Osteocyte (in vitro differentiated cells): Measurements from ENCODE around the gene FRMD8. TPM values are rescaled to one million over a fixed set of nuclear protein-coding genes. Genes with fewer than 3 reads are reported as not detected.
A peak's percentile ranks its signal among the peaks of the same experiment; 100 is the strongest.

Source experiments
- DNase-seq: peaks from one replicate; pipeline ENCODE4 v3.0.0; 2021; ENCODE audit warnings: mixed read lengths; ENCODE audit not compliant: unreplicated experiment; ENCODE audit errors: extremely low spot score
- H3K27ac Mint-ChIP-seq: one replicate; pipeline ENCODE4 v1.8.0; 2021; ENCODE audit warnings: mild to moderate bottlenecking, mixed read lengths; ENCODE audit not compliant: unreplicated experiment
- H3K27me3 Mint-ChIP-seq: one replicate; pipeline ENCODE4 v1.8.0; 2021; ENCODE audit warnings: mixed read lengths; ENCODE audit not compliant: unreplicated experiment
- H3K36me3 Mint-ChIP-seq: one replicate; pipeline ENCODE4 v1.8.0; 2021; ENCODE audit warnings: mixed read lengths; ENCODE audit not compliant: unreplicated experiment
- H3K4me1 Mint-ChIP-seq: one replicate; pipeline ENCODE4 v1.8.0; 2021; ENCODE audit warnings: mixed read lengths; ENCODE audit not compliant: unreplicated experiment
- H3K4me3 Mint-ChIP-seq: one replicate; pipeline ENCODE4 v1.8.0; 2021; ENCODE audit warnings: mild to moderate bottlenecking, moderate library complexity, mixed read lengths; ENCODE audit not compliant: unreplicated experiment
- H3K9me3 Mint-ChIP-seq: one replicate; pipeline ENCODE4 v1.8.0; 2021; ENCODE audit warnings: mixed read lengths; ENCODE audit not compliant: unreplicated experiment
- total RNA-seq: library from RNA; stranded (reverse); gene quantifications from 2 replicates; pipeline ENCODE4 v1.2.1, GENCODE V29; 2021
- TF ChIP-seq, protein P1 (sequence below): fragments of 200-600 bp; sonication (generic); IDR thresholded peaks from 2 replicates; pipeline ENCODE4 v1.5.0; 2021; ENCODE audit warnings: antibody characterized with exemption, mild to moderate bottlenecking, moderate library complexity

Gene FRMD8
- total RNA-seq, 1 donor from 2014 or later = 62.8 TPM

DNA sequence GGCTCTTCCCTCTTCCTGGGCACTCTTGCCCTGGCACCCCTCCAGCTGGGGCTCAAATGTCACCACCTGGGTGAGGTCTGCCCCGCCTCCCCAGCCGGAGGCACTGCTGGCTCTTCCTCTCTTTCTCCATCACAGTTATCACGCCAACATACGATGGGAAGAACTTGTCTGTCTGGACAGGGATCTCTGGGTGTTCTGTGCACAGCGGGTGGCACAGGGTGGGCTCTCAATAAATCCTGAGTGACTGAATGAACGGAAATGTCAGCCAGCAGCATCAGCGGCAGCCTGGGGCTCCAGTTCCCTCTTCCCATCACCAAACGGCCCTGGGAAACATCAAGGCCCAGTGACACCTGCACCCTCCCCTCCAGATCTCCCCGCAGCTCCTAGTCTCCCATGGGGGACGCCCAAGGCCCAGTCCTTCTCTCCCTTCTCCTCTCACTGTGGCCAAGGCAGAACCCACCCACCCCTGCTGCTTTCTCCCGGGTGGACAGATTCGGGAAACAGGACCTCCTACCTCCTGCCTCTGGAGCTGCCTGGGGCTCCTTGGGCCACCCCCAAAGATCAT is 3.6 kb upstream of the FRMD8 start:
- DNase-seq = peak; percentile 96
- peak overlapping the region; percentile 99 for H3K27ac Mint-ChIP-seq

DNA sequence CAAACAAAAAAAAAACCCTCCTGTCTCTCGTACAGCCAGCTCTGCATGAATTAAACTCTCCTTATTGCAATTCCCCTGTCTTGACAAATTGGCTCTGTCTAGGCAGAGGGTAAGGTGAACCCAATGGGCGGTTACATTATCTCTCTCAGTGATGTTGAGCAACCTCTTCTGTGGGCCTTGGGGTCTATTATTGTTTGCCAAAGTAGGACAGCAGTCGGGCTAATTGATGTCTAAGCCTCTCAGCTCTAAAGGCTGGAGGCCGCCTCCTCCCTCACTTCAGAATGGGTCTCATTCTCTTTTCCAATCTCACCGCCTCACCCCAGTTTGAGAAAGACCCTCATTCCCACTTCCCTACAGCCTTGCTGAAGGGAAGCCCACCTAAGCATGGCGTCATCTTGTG is 2.7 kb upstream of the FRMD8 start:
- H3K36me3 Mint-ChIP-seq = no peaks in the 10 kb centered on the region

More for the DNA sequence above, 3.6 kb upstream of the FRMD8 start:
- TF ChIP-seq, protein P1, sequence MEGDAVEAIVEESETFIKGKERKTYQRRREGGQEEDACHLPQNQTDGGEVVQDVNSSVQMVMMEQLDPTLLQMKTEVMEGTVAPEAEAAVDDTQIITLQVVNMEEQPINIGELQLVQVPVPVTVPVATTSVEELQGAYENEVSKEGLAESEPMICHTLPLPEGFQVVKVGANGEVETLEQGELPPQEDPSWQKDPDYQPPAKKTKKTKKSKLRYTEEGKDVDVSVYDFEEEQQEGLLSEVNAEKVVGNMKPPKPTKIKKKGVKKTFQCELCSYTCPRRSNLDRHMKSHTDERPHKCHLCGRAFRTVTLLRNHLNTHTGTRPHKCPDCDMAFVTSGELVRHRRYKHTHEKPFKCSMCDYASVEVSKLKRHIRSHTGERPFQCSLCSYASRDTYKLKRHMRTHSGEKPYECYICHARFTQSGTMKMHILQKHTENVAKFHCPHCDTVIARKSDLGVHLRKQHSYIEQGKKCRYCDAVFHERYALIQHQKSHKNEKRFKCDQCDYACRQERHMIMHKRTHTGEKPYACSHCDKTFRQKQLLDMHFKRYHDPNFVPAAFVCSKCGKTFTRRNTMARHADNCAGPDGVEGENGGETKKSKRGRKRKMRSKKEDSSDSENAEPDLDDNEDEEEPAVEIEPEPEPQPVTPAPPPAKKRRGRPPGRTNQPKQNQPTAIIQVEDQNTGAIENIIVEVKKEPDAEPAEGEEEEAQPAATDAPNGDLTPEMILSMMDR = no peak
- H3K27me3 Mint-ChIP-seq = no peaks in the 10 kb centered on the region
- H3K4me3 Mint-ChIP-seq = peak overlapping the region; percentile 70
- no peaks in the 10 kb centered on the region for H3K36me3 Mint-ChIP-seq
- peaks cover 53% of the 10 kb centered on the region for H3K4me1 Mint-ChIP-seq
- no peaks in the 10 kb centered on the region for H3K9me3 Mint-ChIP-seq

DNA sequence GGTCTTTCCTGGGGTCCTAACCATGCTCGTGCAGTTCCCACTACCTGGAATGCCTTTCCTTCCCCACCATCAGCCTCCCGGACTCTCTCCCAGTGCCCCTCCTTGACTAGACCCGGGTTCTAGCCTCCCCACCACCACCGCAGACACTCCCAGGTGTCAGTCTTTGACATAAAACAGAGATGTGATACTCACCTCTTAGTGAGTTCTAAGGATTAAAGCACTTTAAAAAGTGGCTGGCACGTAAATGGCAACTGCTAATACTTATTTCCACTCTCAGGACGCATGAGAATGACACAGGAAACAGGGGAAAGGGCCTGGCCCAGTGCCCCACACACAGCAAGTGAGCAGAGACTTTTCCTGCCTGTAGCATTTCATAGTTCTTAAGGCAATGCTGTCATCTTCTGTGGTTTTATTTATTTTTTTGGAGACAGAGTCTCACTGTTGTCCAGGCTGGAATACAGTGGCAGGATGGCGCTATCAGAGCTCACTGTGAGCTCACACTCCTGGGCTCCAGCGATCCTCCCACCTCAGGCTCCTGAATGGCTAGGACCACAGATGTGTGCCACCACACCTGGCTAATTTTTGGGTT is 2.0 kb upstream of the FRMD8 start:
- H3K27me3 Mint-ChIP-seq = no peaks in the 10 kb centered on the region
- no peak for DNase-seq
- H3K27ac Mint-ChIP-seq = peak overlapping the region; percentile 99
- TF ChIP-seq, protein P1 = no peak
- peaks cover 68% of the 10 kb centered on the region for H3K4me1 Mint-ChIP-seq
- no peaks in the 10 kb centered on the region for H3K36me3 Mint-ChIP-seq
- no peaks in the 10 kb centered on the region for H3K9me3 Mint-ChIP-seq
- peak overlapping the region; percentile 34 for H3K4me3 Mint-ChIP-seq

More for the DNA sequence above, 2.7 kb upstream of the FRMD8 start:
- Mint-ChIP-seq H3K27ac (peak overlapping the region; percentile 99), H3K4me3 (peak overlapping the region; percentile 34), H3K4me1 (peaks cover 62% of the 10 kb centered on the region), H3K9me3 (no peaks in the 10 kb centered on the region), H3K27me3 (no peaks in the 10 kb centered on the region)
- TF ChIP-seq, protein P1 = no peak
- no peak for DNase-seq

DNA sequence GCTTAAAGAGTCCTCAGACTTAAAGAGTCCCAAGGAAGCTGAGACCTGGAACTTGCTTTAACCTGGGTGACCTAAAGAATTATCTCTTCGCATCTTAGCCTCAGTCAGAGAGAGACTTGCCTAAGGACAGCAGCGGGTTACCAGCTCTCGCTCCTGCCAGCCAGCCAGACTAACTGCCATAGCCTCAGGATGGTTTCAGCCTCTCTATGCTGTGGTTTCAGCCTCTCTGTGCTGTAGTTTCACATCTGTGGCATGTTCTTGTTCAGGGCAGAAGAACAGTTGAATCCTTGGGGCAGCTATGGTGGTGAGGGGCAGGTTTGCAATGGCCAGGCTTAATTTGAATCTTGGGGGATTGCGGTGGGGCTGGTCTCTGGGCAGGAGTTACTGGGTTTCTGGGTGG is 2.3 kb downstream of the FRMD8 start:
- no peaks in the 10 kb centered on the region for H3K27me3 Mint-ChIP-seq
- H3K4me3 Mint-ChIP-seq = peak overlapping the region; percentile 87
- peaks cover 5% of the 10 kb centered on the region for H3K36me3 Mint-ChIP-seq
- peak overlapping the region; percentile 84 for H3K27ac Mint-ChIP-seq
- H3K4me1 Mint-ChIP-seq = peaks cover 68% of the 10 kb centered on the region
- no peaks in the 10 kb centered on the region for H3K9me3 Mint-ChIP-seq
- no peak for DNase-seq
- TF ChIP-seq, protein P1 = no peak

DNA sequence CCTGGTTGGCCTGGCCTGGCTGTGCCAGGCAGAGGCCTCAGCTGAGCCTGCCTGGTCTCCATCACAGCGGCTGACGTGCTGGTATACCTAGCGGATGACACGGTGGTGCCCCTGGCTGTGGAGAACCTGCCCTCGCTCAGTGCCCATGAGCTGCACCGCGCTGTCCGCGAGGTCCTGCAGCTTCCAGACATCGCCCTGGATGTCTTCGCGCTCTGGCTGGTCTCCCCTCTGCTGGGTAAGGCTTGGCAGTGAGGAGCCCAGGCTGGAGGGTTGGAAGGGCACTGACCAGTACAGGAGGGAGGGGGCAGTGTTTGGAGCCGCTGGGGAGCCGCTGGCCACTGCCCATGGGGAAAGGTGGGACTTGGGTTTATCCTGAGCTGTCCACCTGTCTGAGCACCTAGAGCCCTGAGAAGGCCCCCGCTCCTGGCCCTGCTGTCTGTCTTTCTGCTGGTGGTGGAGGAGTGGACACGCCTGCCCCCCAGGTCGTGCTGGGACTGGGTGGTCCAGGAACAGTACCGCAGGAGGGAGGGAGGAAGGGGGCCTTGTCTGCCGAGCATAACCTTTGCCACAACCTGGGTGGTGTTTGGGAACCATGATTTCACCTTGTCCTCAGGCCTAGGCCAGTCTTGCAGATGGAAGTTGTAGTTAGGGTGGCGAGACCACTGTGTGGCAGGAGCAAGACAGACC is 3.0 kb downstream of the FRMD8 start:
- no peaks in the 10 kb centered on the region for H3K27me3 Mint-ChIP-seq
- H3K9me3 Mint-ChIP-seq = no peaks in the 10 kb centered on the region
- peak overlapping the region; percentile 87 for H3K4me3 Mint-ChIP-seq
- TF ChIP-seq, protein P1 = no peak
- DNase-seq = no peak
- peak overlapping the region; percentile 84 for H3K27ac Mint-ChIP-seq
- peaks cover 5% of the 10 kb centered on the region for H3K36me3 Mint-ChIP-seq
- peaks cover 61% of the 10 kb centered on the region for H3K4me1 Mint-ChIP-seq
